ENCODE data around the gene CAMK2N2.

The CAMK2N2 gene

GRCh38 chr3:184240384-184241140 is 20.8 kb downstream of the CAMK2N2 start:
- Histone ChIP-seq H3K4me3 (replicated peaks; ENCODE audit: insufficient read depth, low read length) (no peak overlapping the region), H3K27ac (replicated peaks) (no peak overlapping the region), H3K27me3 (ENCODE audit: insufficient read depth, poor library complexity, severe bottlenecking) (no peaks in the 10 kb centered on the region)
- peak in 1 of 2 experiments; percentile 36 for DNase-seq (ENCODE audit: low read depth in 1 of 2, low spot score in 1 of 2)
- TF ChIP-seq CTCF (IDR thresholded peaks at IDR 0.05; ENCODE audit: insufficient read depth, low read length), result no peak
- peak; percentile 31; the same call in 1 of the 2 replicates for TF ChIP-seq POLR2AphosphoS5 (IDR thresholded peaks at IDR 0.05; ENCODE audit: low read depth)
- TF ChIP-seq REST (IDR thresholded peaks at IDR 0.05; ENCODE audit: insufficient replicate concordance, low read depth), result peak; percentile 97

- Histone ChIP-seq H3K4me3 (replicated peaks; ENCODE audit: insufficient read depth, low read length) (no peak overlapping the region), H3K27ac (replicated peaks) (no peak overlapping the region), H3K27me3 (ENCODE audit: insufficient read depth, poor library complexity, severe bottlenecking) (no peaks in the 10 kb centered on the region)
- no peak for DNase-seq (ENCODE audit: low read depth in 1 of 2, low spot score in 1 of 2)
- TF ChIP-seq CTCF (IDR thresholded peaks at IDR 0.05; ENCODE audit: insufficient read depth, low read length) (no peak), GABPA (IDR thresholded peaks at IDR 0.05; ENCODE audit: low read depth) (no peak), POLR2AphosphoS5 (IDR thresholded peaks at IDR 0.05; ENCODE audit: low read depth) (no peak), SPI1 (IDR thresholded peaks at IDR 0.05; ENCODE audit: borderline replicate concordance, low read depth) (no peak), REST (IDR thresholded peaks at IDR 0.05; ENCODE audit: insufficient replicate concordance, low read depth) (no peak)
These were observed 21.6 kb downstream of the CAMK2N2 start for GRCh38 chr3:184239708-184240107.

- TF ChIP-seq REST (IDR thresholded peaks at IDR 0.05; ENCODE audit: insufficient replicate concordance, low read depth) (no peak), GABPA (IDR thresholded peaks at IDR 0.05; ENCODE audit: low read depth) (no peak), SPI1 (IDR thresholded peaks at IDR 0.05; ENCODE audit: borderline replicate concordance, low read depth) (no peak), POLR2AphosphoS5 (IDR thresholded peaks at IDR 0.05; ENCODE audit: low read depth) (no peak), CTCF (IDR thresholded peaks at IDR 0.05; ENCODE audit: insufficient read depth, low read length) (no peak)
- no peak for DNase-seq (ENCODE audit: low read depth in 1 of 2, low spot score in 1 of 2)
- Histone ChIP-seq H3K4me3 (replicated peaks; ENCODE audit: insufficient read depth, low read length) (no peak overlapping the region), H3K27me3 (ENCODE audit: insufficient read depth, poor library complexity, severe bottlenecking) (no peaks in the 10 kb centered on the region), H3K27ac (replicated peaks) (no peak overlapping the region)
These were observed 22.1 kb downstream of the CAMK2N2 start for GRCh38 chr3:184239221-184239620.

All from HL-60 (cell line).